Type B pancreatic cell (in vitro differentiated cells): ENCODE results near the gene SAMD8. TPM values are rescaled to one million over a fixed set of nuclear protein-coding genes. Genes with fewer than 3 reads are reported as not detected.

ENCODE experiments used
- DNase-seq: peaks from one replicate; pipeline ENCODE4 v3.0.0; 2021; ENCODE audit warnings: mixed read lengths; ENCODE audit not compliant: unreplicated experiment; ENCODE audit errors: extremely low spot score
- H3K27ac Mint-ChIP-seq: 2 replicates; pipeline ENCODE4 v1.8.0; 2021; ENCODE audit warnings: mild to moderate bottlenecking, mixed read lengths
- H3K27me3 Mint-ChIP-seq: 2 replicates; pipeline ENCODE4 v1.8.0; 2021; ENCODE audit warnings: mixed read lengths
- H3K36me3 Mint-ChIP-seq: 2 replicates; pipeline ENCODE4 v1.8.0; 2021; ENCODE audit warnings: mixed read lengths
- H3K4me1 Mint-ChIP-seq: one replicate; pipeline ENCODE4 v1.8.0; 2021; ENCODE audit warnings: mixed read lengths; ENCODE audit not compliant: unreplicated experiment
- H3K4me3 Mint-ChIP-seq: 2 replicates; pipeline ENCODE4 v1.8.0; 2021; ENCODE audit warnings: mild to moderate bottlenecking, mixed read lengths
- H3K9me3 Mint-ChIP-seq: 2 replicates; pipeline ENCODE4 v1.8.0; 2021; ENCODE audit warnings: mixed read lengths
- total RNA-seq: library from RNA; stranded (reverse); gene quantifications from 2 replicates; pipeline ENCODE4 v1.2.1, GENCODE V29; 2021; ENCODE audit warnings: low replicate concordance
- TF ChIP-seq, protein P1 (sequence below): fragments of 200-600 bp; sonication (generic); conservative IDR thresholded peaks from 2 replicates; pipeline ENCODE4 v1.5.0; 2021; ENCODE audit warnings: antibody characterized with exemption, mild to moderate bottlenecking

Gene SAMD8
- total RNA-seq, 1 donor from 2014 or later = 17.3 TPM

DNA sequence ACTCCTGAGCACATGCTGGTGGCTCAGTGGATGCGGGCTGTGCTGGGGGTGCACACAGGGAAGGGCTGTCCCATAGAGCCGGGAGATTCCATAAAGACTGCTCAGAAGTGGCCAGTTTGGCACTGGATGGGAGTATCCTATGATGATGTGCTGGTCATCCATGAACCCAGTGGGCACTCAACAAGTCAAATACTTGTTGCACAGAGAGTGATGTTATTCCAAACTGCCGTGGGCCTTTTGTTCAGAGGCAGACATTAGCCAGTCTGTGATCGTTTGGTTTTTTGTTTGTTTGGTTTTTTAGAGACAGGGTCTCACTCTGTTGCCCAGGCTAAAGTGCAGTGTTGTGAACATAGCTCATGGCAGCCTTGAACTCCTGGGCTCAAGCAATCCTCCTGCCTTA is 30.9 kb upstream of the SAMD8 start:
- TF ChIP-seq, protein P1, sequence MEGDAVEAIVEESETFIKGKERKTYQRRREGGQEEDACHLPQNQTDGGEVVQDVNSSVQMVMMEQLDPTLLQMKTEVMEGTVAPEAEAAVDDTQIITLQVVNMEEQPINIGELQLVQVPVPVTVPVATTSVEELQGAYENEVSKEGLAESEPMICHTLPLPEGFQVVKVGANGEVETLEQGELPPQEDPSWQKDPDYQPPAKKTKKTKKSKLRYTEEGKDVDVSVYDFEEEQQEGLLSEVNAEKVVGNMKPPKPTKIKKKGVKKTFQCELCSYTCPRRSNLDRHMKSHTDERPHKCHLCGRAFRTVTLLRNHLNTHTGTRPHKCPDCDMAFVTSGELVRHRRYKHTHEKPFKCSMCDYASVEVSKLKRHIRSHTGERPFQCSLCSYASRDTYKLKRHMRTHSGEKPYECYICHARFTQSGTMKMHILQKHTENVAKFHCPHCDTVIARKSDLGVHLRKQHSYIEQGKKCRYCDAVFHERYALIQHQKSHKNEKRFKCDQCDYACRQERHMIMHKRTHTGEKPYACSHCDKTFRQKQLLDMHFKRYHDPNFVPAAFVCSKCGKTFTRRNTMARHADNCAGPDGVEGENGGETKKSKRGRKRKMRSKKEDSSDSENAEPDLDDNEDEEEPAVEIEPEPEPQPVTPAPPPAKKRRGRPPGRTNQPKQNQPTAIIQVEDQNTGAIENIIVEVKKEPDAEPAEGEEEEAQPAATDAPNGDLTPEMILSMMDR = no peak
- Mint-ChIP-seq H3K27ac (no peak overlapping the region), H3K4me1 (peaks cover 26% of the 10 kb centered on the region), H3K36me3 (no peaks in the 10 kb centered on the region), H3K9me3 (peaks cover 7% of the 10 kb centered on the region), H3K27me3 (peaks cover 6% of the 10 kb centered on the region), H3K4me3 (no peak overlapping the region)
- DNase-seq = no peak

DNA sequence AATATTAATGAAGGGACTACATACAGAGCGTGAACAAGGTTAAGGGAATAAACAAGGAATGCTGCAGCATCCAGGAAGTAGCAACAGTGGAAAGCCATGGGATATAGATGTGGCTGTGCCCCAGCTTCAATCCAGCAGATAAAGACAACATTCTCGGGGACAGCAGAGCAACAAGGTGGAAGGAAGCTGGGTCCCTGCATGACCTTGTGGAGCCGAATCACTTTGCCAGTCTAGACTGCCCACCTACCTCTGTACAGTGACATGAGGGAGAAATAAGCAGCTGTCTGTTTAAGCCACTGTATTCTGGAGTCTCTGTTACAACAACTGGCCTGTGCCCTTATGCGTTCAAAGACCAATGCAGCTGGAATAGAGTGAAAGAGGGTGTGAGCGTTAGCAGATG is 30.1 kb upstream of the SAMD8 start:
- Mint-ChIP-seq H3K27ac (no peak overlapping the region), H3K4me3 (no peak overlapping the region), H3K4me1 (peaks cover 23% of the 10 kb centered on the region), H3K9me3 (peaks cover 7% of the 10 kb centered on the region), H3K36me3 (no peaks in the 10 kb centered on the region), H3K27me3 (peaks cover 4% of the 10 kb centered on the region)
- DNase-seq = no peak
- TF ChIP-seq, protein P1 = no peak

DNA sequence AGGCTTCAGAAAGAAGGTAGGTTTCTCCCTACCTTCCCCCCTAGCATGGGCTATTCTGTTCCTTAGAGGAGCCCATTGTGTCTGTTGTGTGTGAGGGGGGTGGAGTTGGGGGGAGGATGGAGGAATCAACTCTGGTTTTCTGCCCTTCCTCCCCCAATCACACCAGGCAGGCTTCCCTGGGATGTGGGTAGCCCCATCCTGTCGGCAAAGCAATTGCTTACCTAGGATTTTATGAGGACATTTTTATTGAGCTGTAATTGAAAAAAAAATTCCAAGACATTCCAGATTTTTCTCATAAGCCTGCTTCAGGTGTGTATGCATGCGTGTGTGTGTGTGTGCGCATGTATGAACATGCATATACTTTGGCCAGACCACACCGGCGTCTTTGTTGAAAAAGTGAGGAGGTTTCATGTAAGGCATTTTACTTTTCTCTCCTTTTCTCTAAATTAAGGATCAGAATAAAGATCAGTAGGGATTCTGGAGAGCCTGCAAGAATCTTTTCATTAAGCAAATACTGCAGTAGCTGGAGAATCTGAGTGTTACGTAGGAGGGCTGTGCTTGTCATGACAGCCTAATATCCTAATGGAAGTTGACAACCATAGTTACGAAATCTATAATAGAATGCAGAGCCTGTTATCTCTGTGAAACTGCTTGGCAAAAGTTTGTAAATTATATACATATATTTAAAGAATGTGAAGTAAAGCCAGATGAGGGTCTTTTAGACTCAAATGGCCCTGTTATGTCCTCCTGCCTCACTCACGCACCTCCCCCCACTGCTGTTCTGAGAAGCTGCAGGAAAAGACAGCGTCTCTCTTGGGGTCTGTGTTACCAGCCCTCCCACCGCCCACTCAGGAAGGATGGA is 27.3 kb upstream of the SAMD8 start:
- Mint-ChIP-seq H3K4me1 (peaks cover 17% of the 10 kb centered on the region), H3K27me3 (peaks cover 6% of the 10 kb centered on the region), H3K4me3 (no peak overlapping the region), H3K9me3 (peaks cover 7% of the 10 kb centered on the region), H3K36me3 (no peaks in the 10 kb centered on the region), H3K27ac (no peak overlapping the region)
- no peak for DNase-seq
- TF ChIP-seq, protein P1 = no peak

DNA sequence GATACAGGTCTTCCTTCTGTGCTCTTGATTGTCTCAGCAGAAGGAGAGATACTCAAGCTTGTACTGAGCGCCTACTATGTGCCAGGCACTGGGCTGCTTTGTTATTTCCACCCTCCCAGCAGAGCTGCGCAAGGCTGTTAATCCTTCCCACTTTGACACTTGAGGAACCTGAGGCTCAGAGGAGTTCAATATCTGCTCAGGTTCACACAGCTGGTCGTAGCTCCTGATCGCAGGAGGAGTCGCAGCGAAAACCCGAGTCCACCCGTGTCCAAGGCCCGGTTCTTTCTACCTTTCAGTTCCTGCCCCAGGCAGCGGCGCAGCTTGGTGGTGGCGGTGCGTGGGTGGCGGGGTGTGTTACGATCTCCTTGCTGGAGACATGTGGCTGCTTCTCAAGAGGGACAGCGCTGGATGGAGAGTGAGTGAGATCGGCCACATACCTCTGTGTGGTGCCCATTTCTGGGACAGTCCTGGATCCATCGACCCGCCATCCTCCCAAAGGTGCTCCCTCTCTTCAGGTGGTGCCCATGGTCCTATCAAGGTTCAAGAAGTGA is 26.5 kb upstream of the SAMD8 start:
- H3K27me3 Mint-ChIP-seq = peaks cover 6% of the 10 kb centered on the region
- peaks cover 14% of the 10 kb centered on the region for H3K4me1 Mint-ChIP-seq
- no peak for DNase-seq
- H3K36me3 Mint-ChIP-seq = no peaks in the 10 kb centered on the region
- TF ChIP-seq, protein P1 = no peak
- H3K4me3 Mint-ChIP-seq = no peak overlapping the region
- H3K9me3 Mint-ChIP-seq = peaks cover 7% of the 10 kb centered on the region
- H3K27ac Mint-ChIP-seq = no peak overlapping the region

DNA sequence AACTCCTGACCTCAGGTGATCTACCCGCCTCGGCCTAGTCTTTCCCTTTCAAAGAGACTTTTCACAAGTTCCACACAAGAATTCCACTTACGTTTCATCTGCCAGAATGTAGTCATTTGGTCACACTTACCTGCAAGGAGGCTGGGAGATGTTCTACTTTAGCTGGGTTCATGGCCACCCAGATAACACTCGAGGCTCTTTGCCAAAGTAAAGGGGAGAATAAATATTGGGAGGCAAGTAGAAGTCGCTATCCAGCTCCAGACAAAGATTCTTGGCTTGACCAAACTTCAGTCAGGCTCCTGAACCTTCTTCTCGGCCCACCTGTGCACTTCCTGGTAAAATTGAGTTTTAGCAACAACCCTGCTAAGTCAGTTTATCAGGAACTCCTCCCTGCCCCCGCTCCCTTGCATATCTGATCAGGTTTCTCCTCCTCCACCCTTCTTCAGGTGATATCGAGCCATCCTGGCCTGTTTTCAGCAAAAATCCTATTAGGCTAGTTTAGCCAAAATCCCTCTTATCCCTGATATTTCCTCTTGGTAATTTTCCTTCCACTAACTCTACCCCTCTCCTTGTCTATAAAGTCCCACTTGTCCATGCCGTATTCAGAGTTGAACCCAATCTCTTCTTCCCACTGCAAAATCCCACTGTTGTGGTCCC is 25.1 kb upstream of the SAMD8 start:
- no peak overlapping the region for H3K4me3 Mint-ChIP-seq
- H3K36me3 Mint-ChIP-seq = no peaks in the 10 kb centered on the region
- no peak overlapping the region for H3K27ac Mint-ChIP-seq
- peaks cover 6% of the 10 kb centered on the region for H3K27me3 Mint-ChIP-seq
- peaks cover 13% of the 10 kb centered on the region for H3K4me1 Mint-ChIP-seq
- H3K9me3 Mint-ChIP-seq = peaks cover 3% of the 10 kb centered on the region
- TF ChIP-seq, protein P1 = no peak
- DNase-seq = no peak
